ENCODE results near the gene OTUB1.
"Not testable (repeated sequence)": the region's sequence is repeated elsewhere in the genome, so short reads cannot be mapped to it uniquely, and the experiment has no call there.

OTUB1 gene

DNA sequence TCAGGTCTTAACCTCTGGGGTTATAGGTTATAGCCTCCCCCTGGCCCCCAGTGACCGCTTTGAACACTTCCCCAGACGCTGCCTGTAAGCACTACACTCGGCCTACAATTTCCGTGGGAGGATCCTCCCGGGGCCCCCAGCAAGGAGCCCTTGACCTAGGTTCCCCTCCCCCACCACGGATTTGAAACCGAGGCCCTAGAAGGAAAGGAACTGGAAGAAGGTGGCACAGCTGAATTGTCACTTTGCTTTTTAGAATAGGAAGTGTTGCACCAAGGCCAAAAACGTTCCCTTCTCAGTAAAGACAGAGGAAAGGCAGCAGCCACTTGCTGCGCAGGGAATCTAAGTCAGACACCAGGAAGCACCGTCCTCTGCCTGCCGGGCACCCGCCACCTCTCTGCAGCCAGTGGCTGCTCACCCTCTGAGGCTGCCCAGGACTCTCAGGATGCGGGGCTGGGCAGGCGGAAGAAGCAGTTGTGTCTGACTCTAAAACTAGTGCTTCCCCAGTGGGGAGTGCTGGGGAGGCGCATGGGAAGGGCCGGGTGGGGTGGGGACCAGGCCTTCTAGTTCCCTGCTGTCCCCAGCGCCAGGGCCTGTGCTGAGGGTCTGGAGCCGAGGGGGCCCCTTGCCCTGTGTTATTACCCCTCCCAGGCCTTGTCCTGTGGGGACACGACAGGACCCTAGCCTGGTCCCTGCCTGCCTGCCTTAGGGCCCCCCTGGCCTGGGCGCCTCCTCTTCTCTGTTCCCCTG, 41.6 kb downstream of the OTUB1 start:
- DNase-seq, result no peak

GRCh38 chr11:64028398-64029115, 42.3 kb downstream of the OTUB1 start:
- DNase-seq, result peak; percentile 73

GRCh38 chr11:64029773-64030172, 43.5 kb downstream of the OTUB1 start:
- peak; percentile 24 for DNase-seq

DNA sequence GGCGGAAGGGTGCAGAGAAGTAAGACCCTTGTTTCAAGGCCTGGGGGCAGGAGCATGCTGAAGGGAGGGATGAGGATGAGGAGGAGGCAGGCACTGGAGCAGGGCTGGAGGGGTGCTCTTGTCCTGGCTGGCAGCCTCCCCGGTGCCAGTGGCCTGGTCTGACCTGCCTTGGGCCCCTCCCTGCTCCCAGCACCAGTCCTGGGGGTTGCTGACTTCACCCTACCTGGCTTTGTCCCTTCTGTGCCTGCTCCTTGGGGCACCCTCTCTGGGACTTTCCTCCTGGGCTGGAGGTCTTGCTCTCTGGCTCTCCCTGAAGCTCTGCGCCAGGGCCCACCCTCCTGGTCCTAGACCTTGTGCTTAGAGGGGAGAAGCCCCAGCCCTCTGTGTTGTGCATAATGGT, 44.8 kb downstream of the OTUB1 start:
- DNase-seq, result no peak

- no peak for DNase-seq
Measured at GRCh38 chr11:64032050-64032449, 45.8 kb downstream of the OTUB1 start.

GRCh38 chr11:64034411-64034811, 48.2 kb downstream of the OTUB1 start:
- no peak for DNase-seq

DNA sequence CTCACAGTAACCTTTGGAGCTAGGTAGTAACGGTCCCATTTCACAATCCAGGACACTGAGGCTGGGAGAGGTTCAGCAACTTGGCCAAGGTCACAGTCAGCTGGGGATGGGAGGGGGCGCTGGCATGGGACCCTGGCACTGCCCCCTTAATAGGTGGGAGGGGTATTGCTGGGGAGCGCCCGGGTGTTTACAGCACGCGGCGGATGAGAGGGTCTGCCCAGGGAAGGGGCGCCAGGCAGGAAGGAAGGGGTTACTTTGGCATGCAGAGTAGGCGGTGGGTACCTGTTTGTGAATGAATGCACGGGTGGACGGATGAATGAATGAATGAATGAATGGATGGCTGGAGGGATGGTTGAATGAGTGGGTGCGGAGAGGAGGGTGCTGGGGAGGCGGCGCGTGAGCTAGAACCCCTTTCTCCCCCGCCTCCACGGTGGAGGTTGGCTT, 48.9 kb downstream of the OTUB1 start:
- DNase-seq, result peak; percentile 54

GRCh38 chr11:64035576-64035975, 49.3 kb downstream of the OTUB1 start, which contains the start of gene FLRT1:
Gene FLRT1, plus strand, starts transcription at chr11:64035931. Its CDS starts 80,337 bp downstream, at chr11:64116268.
- DNase-seq, result peak; percentile 54

- DNase-seq, result peak; percentile 68
Measured at GRCh38 chr11:64036087-64037026, 50.1 kb downstream of the OTUB1 start.

DNA sequence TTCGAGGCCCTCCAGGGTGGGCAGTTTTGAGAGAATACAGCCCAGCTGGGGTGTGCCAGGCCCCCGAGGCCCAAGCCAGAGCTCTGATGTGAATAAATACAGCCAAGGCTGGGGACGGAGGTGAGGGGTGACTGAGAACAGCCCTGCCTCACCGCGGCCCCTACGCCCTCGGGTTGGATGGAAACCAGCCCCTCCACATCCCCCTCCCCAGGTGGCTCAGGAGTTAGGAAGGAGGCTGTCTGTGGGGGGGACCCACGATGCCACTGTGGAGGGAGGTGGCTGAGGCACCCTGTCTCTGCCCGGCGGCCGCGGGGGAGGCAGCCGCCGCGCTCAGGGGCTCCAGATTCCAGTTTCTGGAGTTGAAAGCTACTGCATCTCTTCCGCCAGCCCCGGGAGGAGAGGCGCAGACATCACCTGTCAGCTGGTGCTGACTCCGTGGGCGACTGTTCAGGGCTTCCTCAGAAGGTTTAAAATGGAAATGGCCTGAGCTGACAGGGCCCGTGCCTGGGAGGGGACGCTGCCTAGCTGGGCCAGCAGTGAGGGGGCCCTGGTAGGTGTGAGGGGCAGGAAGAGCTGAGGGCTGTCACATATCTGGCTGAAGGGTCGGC, 50.9 kb downstream of the OTUB1 start:
- DNase-seq, result peak; percentile 25

GRCh38 chr11:64038500-64038899, 52.3 kb downstream of the OTUB1 start:
- DNase-seq, result no peak

DNA sequence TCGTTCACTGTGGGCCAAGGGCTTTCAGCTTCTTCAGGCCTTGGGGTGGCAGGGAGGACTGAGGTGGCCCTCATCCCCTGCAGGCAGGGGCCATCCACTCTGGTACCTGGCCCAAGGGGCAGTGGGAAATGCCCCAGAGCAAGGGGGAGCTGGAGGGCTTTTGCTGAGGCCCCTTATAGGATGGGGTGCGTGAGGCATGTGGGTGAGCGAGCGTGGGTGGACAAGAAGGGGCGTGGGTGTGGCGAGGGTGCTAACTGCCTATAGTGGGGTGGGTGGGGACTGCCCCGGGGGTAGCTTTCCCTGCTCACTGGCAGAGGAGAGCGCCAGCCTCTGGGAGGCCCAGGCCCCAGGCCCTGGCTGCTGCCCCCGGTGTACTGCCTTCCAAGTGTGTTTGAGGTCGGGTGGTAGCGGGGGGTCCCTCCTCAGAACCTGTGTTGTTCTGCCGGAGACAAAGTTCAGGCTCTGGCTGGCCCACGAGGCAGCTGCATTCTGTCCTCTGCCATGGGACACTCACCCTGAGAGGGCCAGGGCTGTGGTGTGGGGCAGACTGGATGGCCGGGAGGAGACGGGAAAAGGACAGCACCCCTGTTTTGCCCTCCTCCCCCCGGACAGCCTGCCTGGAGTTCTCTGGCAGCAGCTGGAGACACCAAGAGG, 52.9 kb downstream of the OTUB1 start:
- no peak for DNase-seq

DNA sequence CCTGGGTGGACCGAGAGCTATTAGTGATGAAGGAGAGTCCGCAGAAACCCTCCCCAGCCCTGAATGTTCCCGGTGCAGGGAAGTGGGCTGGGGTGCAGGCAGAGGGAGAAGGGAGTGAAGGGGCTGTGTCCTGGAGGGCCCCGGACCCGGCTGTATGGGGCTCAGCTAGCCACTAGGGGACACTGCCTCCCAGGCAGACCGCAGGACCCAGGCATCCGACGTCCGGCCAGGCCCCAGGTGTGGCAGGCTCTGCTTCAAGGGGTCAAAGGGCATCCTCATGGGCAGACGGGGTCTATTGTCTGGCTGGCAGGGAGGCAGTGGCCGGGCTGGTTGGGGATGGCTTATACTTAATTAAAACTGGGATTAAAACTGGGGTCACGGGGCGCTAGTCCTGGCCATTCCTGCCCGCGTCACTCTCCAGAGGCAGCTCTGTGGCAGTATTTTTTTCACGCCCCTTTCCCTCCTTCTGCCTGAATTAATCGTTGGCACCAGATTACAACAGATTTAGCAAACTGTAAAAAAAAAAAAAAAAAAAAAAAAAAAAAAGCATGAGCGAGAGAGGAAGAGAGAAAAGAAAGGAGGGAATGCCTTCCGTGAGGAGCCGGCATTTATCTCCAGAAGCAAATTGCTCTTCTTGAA, 54.6 kb downstream of the OTUB1 start:
- DNase-seq, result peak; percentile 79

DNA sequence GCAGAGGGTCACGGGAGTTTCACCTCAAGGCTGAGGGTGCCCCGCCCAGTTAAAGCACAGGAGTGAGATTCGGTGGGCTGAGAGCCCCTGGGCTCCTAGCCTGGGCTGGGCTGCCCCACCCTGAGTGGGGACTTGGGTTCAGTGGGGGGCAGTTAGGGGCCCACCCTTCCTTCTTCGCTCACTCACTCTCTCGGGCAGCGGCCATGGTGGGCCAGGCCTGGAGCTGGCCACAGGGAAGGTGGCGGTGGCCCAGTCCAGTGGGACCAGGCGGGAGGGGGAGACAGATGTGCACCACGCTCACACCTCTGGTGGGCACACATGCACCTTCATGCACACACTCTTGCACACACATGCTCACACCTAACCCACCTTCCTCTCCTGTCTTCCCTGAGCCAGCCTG, 55.6 kb downstream of the OTUB1 start:
- no peak for DNase-seq

GRCh38 chr11:64042301-64042700, 56.1 kb downstream of the OTUB1 start:
- DNase-seq, result no peak

DNA sequence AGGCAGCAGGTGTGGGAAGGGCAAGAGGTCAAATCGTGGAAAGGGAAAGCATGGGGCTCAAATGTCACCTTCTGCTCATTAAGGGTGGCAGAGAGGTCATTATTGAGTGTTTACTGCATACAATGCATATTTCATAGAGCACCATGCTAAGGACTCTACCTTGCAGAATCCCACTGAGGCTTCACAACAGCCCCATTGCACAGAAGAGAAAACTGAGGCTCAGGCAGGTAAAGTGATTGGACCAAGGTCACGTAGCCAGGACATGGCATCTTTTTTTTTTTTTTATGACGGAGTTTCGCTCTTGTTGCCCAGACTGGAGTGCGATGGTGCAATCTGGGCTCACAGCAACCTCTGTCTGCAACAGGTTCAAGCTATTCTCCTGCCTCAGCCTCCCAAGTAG, 57.3 kb downstream of the OTUB1 start:
- DNase-seq, result no peak

GRCh38 chr11:64044730-64045393, 58.6 kb downstream of the OTUB1 start:
- DNase-seq, result peak; percentile 88

GRCh38 chr11:64045700-64046099, 59.5 kb downstream of the OTUB1 start:
- DNase-seq, result no peak

DNA sequence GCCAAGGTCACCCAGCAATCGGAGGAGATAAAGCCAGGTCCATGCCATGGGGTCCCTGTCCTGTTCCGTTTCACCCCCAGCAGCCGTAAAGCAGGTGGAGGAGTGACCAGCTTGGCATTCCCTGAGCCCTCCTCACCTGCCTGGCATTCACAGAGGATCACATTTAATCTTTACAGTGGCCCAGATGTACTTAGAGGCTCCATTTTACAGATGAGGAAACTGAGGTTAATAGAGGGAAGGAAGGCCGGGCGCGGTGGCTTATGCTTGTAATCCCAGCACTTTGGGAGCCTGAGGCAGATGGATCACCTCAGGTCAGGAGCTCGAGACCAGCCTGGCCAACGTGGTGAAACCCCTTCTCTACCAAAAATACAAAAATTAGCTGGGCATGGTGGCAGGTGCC, 61.1 kb downstream of the OTUB1 start:
- not testable (repeated sequence) for DNase-seq

Data from NCI-H2171 treated with DMSO at 0.1 percent for 48 hours (cell line).